Measurements from ENCODE around the gene INIP.
A peak's percentile ranks its signal among the peaks of the same experiment; 100 is the strongest.

Gene INIP, protein sequence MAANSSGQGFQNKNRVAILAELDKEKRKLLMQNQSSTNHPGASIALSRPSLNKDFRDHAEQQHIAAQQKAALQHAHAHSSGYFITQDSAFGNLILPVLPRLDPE

DNA sequence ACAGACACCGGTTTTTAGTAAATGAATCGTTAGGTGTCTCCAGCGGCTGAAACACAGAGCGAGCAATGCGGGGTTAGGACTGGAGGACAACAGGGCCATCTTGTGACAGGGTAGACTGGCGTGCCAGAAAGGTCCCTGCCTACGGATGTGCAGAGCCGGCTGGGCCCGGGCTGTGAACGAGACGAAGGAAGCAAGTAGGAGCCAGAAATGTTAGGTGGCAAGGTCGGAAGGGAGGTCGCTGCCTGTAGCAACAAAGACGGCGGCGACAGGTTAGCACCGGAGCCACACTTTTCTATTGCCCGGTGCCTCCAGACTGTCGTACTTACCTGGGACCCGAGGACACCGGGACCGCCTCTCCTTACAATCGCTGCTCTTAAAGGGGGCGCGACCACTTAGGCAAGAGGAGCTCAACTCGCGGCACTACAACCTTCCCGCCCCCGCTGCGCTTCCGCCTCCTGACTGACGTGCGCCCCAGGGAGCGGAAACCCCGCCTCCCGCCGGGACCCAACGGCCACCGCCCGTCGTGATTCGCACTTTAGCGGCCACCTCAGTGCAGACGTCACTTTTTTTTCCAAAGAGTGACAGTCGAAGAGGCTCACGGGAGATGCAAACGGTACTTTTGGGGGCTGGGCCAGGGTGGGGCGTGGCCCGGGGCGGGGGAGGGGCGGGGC lies at the start of gene INIP:
TSS of gene INIP (minus strand) at position 457 of the 671 bp plus-strand sequence. CDS start 1,632 bp downstream, outside the sequence.
- DNase-seq, result peak; percentile 97

DNA sequence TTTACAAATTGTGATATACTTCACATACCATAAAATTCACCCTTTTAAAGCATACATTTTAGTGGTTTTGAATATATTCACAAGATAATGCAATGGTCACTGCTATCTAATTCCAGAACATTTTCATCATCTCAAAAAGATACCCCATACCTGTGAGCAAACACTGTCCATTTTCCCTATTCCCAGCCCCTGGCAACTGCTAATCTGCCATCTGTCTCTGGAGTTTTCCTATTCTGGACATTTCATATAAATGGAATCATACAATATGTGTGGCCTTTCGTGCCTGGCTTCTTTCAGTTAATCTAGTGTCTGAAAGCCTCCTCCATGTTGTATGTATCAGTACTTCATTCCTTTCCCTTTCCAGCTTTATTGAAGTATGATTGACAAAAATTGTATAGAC lies 47.4 kb upstream of the INIP start:
- DNase-seq, result no peak

DNA sequence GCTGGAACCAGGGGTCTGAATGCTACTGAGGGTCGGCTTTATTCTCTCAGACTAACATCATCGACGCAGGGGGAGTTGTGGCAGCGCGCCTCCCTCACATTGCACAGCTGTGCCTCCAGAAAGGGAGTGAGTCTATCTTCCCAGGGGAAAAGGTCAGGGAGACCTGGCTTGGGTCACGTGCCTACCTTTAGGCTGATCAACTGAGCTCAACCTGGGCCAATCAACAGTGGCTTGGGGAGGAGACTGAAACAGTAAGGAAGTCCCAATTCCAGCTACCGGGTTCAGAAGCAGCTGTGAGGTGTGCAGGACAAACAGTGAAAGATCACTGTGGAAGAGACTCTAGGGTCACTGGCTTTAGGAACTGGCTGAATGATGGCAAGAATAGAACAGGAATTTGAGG lies 46.9 kb upstream of the INIP start:
- no peak for DNase-seq

DNA sequence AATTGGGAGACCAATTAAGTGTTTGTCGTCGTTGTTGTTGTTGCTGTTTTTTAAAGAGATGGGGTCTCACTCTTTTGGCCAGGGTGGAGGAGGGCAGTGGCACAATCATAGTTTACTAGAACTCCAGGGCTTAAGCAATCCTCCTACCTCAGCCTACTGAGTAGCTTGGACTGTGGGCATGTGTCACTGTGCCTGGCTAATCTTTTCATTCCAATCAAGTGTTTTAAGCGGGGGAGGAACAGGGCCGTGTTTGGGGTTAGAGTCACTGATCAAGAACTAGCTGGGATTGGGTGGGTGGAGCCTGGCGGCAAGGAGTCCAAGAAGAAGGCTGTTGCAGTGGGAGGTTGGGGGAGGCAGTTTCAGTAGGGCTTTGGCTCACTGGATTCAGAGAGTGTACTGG lies 46.4 kb upstream of the INIP start:
- peak; percentile 85 for DNase-seq

DNA sequence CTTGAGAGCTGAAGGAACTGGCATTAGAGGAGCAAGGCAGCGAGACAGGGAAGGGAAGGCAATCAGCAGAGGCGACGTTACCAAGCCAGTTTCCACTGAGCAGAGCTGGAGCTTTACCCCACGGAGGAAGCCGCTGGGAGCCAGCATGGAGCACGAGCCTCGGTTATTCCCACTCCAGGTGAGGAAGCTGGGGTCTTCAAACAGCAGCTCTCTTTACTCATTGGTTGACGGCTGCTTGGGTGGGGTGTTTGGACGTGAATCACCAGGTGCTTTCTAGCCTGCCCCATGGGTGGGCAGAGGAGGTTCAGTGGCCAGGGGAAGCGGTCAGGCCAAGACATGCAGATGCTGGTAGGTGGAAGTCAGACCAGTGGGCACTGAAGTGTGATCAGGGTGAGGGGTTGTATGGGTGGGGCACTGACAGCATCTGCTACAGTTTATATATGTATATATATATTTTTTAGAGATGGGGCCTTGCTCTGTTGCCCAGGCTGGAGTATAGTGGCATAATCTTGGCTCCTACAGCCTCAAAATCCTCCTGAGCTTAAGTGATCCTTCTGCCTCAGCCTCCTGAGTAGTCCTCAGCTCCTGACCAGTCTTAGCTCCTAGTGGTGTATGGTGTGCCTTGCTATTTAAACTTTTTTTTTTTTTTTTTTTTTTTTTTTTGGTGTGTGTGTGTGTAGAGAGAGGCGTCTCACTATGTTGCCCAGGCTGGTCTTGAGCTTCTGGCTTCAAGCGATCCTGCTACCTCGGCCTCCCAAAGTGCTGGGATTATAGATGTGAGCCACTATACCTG lies 45.0 kb upstream of the INIP start:
- DNase-seq, result no peak

DNA sequence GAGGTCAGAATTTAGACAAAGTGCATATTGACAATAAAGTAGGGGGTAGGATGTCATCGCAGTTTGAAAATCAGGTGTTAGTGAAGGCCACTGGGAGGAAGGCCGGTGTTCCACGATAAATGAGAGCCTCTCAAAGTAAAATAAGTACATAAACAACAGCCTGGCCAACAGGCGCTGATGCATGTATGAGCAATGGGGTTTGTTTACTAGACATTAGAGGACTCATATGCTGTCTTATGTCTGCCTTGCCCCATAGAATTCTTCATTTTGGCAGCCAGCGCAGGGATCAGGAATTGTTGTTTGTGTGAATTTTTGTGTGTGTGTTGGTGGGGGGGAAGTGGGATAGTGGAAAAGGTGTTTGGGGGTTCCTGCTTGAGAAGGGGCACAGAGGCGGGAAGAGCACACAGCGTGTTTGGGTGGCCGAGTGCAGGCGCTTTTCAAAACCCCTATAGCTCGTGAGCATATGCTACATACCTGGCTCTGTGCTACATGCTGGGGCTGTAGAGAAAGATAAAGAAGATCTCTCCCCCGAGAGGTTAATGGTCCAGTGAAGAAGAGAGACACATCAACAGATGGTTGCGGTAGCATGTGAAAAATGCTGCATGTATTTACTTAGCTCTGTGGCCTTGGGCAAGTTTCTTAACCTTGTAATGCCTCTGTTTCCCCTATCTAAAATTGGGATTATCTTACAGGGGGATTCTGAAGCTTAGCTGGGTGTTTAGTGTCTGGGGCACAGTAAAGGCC lies 44.2 kb upstream of the INIP start:
- DNase-seq, result no peak

DNA sequence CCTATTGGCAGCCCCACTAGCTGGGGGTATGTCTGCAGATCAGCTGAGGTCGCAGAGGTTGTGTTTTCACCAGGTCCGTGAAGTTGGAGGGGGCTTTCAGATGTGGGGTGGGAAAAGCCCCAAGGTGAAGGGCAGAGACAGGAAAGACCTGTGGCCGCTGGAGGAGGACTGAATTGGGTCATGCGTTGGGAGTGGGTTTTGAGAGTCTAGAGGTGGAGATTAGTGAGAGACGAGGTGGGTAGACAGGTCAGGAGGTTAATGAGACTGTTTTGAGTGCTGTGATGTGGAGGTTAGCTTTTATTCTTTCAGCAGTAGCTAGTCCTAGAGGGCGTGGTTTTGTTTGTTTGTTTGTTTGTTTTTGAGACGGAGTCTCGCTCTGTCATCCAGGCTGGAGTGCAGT lies 42.9 kb upstream of the INIP start:
- DNase-seq, result no peak

DNA sequence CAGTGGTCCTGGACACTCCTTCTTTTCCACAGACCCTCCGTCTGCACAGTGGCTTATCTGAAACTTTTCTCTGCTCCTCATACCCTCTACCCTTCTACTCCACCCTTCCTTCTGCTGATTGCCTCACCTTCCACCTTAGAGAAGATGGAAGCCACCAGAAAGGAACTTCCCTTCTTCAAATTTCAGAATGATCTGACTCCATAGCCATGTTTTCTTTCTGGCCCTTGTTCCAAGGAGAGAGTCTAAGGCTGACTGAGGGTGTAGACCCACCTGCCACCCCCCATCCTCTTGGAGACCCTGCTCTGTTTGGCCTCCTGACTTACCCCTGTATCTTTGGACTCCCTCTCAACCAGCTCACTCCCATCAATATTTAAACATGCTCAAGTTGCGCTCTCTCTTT lies 40.0 kb upstream of the INIP start:
- no peak for DNase-seq

DNA sequence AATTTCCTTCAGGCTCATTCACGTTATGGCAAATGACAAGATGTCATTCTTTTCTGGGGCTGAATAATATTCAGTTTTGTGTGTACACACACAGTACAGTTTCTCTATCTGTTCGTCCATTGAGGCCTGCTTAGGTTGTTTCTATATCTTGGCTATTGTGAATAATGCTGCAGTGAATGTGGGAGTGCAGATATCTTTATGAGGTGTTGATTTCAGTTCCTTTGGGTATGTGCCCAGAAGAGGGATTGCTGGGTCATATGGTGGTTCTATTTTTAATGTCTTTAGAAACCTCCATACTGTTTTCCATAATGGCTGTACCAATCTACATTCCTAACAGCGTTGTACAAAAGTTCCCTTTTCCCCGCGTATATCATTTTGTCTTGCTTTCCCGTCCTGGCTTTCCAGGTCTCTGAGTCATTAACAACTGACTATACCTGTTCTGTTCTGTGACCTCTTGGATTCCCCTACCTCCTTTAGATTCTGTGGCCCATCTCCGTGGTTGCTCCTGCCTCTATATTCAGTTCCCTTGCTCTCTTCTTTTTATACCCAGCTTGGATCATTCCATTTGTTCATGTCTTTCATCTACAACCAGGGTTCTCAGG lies 39.5 kb upstream of the INIP start:
- peak; percentile 75 for DNase-seq

DNA sequence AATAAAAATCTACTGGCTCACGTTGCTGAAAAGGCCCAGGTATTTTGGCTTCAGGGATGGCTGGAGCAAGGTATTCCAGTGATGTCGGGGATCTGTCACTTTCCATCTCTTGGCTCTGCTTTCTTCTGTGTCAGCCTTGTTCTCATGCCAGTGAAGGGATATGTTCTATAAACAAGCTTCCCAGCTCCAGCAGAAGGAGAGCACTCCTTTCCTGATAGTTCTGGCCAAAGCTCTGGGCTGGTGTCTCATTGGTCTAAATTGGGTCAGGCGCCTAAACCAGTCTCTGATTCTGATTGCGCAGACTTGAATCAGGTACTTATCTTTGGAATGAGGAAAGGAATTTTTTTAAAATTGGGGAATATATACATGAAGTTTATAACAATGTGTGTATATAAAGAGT lies 37.8 kb upstream of the INIP start:
- peak; percentile 26 for DNase-seq

DNA sequence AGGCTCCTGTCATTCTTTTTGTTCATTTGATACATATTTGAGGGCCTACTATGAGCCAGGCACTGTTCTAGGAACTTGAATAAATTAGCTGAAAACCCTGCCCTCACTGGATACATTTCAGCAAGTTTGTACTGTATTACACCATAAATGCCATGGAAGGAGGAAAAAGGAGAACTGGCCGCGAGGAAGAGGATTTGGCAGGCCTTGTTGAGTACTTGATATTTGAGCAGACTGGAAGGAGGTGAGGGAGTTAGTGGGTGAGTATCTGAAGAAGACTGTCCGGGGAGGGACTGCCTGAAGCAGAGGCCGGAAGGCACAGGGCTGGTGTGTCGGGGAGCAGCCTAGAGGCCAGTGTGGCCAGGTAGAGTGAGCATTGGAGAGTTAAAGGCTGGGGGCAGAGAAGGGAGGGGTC lies 37.1 kb upstream of the INIP start:
- DNase-seq, result no peak

DNA sequence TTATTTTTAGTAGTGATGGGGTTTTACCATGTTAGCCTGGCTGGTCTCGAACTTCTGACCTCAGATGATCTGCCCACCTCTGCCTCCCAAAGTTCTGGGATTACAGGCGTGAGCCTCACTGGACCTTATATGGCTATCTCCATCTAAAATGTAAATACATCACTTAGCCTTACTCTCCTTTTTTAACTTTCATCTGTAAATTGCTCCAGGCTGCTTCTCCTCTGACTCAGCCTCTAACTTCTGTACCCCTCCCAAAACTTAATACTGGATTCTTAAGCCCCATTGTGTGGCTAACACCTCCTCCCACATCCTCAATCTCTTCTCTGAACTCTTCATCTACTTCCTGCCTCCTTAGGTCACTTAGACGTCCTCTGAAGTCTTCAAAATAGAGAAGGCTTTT lies 36.7 kb upstream of the INIP start:
- peak; percentile 89 for DNase-seq

DNA sequence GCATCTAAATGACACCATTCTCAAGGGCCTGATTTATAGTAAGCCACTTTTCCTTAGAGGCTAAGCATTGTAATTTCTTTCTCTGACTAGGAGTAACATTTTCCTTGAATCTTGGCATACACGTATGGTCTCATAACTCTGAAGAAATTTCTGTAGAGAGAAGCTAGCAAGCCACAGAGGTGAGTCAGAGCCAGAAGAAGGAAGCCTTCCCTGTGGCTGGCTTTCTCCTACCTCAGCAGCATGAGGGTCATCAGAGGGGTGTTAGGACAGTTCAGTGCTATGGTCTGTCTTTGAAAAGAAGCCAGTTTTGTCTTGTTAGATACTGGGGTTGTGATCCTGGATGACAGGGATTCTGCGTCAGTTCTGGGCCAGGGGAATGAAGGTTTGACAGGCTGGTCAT lies 35.8 kb upstream of the INIP start:
- peak; percentile 92 for DNase-seq

DNA sequence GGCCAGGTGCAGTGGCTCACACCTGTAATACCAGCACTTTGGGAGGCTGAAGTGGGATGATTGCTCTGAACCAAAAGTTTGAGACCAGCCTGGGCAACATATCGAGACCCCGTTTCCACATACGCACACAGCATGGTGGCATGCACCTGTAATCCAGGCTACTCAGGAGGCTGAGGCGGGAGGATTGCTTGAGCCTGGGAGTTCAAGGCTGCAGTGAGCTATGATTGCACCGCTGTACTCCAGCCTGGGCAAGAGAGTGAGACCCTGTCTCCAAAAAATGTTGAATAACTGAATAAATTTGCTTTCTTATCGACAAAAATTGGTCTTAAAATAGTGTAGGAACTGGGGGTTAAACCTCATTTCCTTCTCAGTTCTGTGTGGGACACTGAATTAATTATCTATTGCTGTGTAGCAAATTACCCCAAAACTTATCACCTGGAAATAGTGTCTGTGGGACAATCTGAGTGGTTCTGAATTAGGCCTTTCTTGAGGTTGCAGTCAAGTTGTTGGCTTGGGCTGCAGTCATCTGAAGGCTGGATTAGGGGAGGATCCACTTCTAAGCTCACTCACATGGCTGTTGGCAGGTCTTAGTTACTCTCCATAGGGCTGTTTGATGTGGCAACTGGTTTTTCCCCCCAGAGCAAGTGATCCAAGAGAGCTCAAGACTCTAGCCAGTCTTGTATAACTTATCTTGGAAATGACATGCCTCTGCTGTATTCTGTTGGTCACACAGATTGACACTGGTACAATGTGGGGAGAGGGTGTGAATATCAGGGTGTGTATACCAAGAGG lies 34.6 kb upstream of the INIP start:
- DNase-seq, result no peak

DNA sequence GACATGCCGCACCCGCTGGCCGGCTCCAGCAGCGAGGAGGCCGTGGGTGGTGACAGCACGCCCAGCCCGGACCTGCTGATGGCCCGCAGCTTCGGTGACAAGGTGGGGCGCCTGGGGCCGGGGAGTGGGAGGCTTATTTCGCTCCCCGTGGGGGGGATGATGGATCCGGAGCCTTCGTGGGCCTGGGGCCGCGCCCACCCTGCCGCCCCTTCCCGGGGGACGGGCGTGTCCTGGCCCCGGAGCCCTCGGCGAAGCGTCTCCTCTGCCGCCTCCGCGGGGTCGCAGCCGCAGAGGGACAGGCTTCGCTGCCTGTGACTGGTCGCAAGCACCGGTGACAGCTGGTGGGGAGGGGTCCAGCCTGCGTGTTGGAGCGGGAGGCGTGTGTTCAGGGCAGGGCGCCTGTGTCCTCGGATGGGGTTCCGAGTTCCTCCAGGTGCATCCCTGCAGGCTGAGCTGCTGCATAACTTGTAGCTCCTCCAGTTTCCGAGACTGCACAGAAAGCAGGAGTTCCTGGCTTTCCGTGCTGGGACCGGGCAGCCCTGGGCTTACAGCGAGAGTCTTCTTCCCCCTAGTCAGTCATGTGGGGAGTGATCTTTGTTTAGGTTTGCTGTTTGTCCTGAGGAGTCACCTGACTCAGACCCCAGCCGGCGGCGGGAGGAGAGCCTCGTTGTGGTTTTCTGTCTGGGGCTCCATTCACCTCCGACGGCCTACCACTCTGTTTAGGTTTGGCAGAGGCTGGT lies 33.3 kb upstream of the INIP start:
- peak; percentile 70 for DNase-seq

DNA sequence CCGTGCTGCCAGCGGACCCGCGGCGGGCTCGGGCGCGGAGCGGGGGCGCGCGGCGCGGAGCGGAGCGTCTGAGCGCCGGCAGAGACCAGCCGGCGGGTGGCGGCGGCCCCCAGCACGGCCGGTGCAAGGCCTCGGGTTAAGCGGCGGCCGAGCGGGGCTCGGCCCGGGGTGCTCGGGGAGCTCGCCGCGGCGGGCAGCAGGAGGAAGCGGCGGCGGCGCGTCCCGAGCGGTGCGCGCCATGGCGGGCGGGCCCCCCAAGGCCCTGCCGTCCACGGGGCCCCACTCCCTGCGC lies 32.8 kb upstream of the INIP start:
- DNase-seq, result no peak

DNA sequence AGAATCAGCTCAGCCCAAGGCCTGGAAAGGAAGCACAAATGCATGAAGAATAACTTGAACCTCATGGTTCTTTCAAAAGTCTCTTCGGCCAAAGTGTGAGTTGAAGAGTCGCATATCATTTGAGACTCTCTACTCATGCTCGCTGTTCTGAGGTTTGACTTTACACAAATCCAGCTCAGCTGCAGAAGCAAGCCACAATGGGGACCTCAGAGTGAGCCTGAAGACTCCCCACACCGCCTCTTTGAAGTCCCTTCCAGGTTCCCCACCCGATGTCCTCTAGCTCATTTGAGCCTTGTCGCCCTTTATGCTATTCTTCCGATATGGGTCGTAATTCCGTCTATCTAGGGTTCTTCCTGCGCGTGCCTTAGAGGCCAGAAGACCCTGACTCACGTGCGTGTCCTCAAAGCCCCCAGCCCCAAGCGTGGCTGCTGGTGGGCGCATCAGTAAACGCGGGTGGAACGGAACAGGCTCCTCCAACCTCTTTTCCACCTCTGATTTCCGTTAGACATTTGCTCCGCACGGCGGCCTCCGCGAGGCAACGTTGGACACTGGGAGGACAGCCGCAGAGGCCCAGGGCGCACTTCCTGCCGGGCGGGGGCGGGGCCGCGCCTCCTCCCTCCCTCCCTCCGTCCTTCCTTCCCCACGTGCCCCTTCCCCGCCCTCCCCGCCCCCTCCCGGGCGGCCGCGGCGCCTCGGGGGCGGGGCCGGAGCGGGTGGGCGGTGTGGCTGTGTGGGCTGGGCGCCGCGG lies 32.3 kb upstream of the INIP start, which contains the start of gene SNX30:
TSS of gene SNX30 (plus strand) at position 745 of the 748 bp plus-strand sequence. CDS start 242 bp downstream, outside the sequence.
- DNase-seq, result peak; percentile 93

DNA sequence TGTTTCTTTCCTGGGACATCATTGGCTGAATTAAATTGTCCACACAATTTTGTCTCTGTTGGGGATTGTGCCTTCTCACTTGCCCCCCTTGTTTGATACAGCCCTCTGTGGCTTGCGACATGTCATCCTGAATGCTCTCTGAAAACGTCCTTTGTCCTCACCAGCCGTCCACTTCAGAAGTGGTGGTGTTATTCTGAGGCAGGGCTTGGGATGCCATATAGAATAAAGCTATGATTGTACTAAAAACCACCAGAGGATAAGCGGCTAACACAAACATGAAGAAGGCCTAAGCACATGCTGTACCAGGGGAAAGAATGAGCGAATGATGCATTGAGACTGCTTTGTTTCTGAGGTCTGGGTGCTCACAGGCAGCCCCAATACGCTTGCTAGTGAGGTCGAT lies 29.2 kb upstream of the INIP start:
- DNase-seq, result no peak

DNA sequence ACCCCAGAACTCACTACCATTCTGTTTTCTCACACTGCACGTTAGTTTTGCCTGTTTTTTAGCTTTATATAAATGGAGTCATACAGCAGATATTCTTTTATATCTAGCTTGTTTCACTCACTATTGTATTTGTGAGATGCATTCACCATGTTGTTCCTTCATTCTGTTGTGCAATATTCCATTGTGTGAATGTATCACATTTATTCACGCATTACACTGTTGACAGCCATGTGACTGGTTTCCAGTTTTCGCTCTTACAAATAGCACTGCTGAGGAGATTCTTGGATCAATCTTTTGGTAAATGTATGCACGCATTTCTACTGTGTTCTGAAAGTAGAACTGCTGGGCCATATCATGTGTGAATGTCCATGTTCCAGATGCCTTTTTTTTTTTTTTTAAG lies 26.3 kb upstream of the INIP start:
- no peak for DNase-seq

DNA sequence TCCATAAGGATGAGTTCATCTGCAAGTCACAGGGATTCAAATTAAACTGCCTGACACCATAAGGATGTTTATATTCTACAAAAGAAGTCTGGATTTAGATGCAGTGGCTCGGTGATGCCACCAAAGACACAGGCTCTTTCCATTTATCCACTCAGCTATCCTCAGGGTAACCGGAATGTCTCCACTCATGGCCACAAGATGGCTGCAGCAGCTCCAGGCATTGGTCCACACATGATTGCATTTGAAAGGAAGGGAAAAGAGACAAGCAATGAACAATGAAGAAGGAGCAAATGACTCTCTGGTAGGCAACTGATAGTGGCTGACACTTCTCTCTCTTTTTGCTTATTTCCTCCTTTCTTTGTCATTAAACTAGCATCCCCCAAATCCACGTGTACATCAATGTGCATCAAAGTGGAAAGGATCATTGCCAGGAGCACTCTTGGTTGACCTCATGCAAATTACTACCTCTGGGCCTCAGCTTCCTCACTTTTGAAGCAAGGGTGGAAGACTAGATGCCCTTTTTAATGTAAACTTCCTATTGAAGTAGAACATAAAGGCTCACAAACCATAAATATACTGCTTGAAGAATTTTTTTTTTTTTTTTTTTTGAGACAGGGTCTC lies 25.4 kb upstream of the INIP start:
- DNase-seq, result no peak

Measured in fibroblast of skin of right biceps (primary cell).